Prostate gland (tissue), 2 donors: ENCODE results near the gene STK17B. TPM values are rescaled to one million over a fixed set of nuclear protein-coding genes. Genes with fewer than 3 reads are reported as not detected.
A peak's percentile ranks its signal among the peaks of the same experiment; 100 is the strongest.
"Not testable (repeated sequence)": the region's sequence is repeated elsewhere in the genome, so short reads cannot be mapped to it uniquely, and the experiment has no call there.

Experiments
- DNase-seq: peaks from one replicate; pipeline ENCODE4 v3.0.0-alpha.2; 2019; ENCODE audit warnings: low spot score
- H3K27ac ChIP-seq, 2 donors: fragments of 200-600 bp; sonication (generic); 2 replicates each; pipeline ENCODE4 v1.5.1; 2017 to 2019
- H3K27me3 ChIP-seq: fragments of 200-600 bp; sonication (generic); replicated peaks from 2 replicates; pipeline ENCODE4 v1.5.1; 2019; ENCODE audit not compliant: insufficient read depth
- H3K36me3 ChIP-seq, 2 donors: fragments of 200-600 bp; sonication (generic); 1 replicate in 1 of 2; 2 replicates in 1 of 2; pipeline versions ENCODE4 v1.5.1 to v1.8.1; 2017 to 2019
- H3K4me1 ChIP-seq: fragments of 200-600 bp; sonication (generic); replicated peaks from 2 replicates; pipeline ENCODE4 v1.5.1; 2019
- H3K4me3 ChIP-seq, 2 donors: fragments of 200-600 bp; sonication (generic); 2 replicates each; pipeline ENCODE4 v1.5.1; 2017 to 2019
- H3K9me3 ChIP-seq: fragments of 200-600 bp; sonication (generic); 2 replicates; pipeline ENCODE4 v1.5.1; 2017
- CTCF ChIP-seq, 4 experiments: fragments of 200-600 bp in 2 of 4; fragments of 450-650 bp in 2 of 4; sonication (generic) in 2 of 4; IDR thresholded peaks; 1 replicate in 3 of 4; 2 replicates in 1 of 4; pipeline ENCODE4 v1.5.1; 2016 to 2019; ENCODE audit warnings: antibody characterized with exemption in 4 of 4, mild to moderate bottlenecking in 2 of 4, moderate library complexity in 2 of 4
- POLR2A ChIP-seq: fragments of 450-650 bp; IDR thresholded peaks from one replicate; pipeline ENCODE4 v1.6.1; 2016; ENCODE audit warnings: antibody characterized with exemption, mild to moderate bottlenecking
- POLR2AphosphoS5 ChIP-seq: sonication (generic); formaldehyde crosslinking; IDR thresholded peaks from one replicate; pipeline ENCODE4 v1.6.1; 2017; ENCODE audit warnings: antibody characterized with exemption
- WGBS: methylation state at CpG from one replicate; pipeline ENCODE4 v1.1.5; 2018; 5-methylcytosine and 5-hydroxymethylcytosine counted together
- intact Hi-C: fragments of 100-400 bp; cut with DNase I; formaldehyde crosslinking; loops from one replicate; pipeline ENCODE4 v1.14.2; 2022
- total RNA-seq, 2 donors: library from RNA; depleted of rRNA; stranded (reverse); fragments of >200 nt; gene quantifications; one replicate each; pipeline ENCODE4 v1.1.0, GENCODE V29; 2016

Gene STK17B
- total RNA-seq, 2 donors from 2014 or later, result 24.6 to 25.0 TPM

GRCh38 chr2:196101325-196101991, 69.9 kb downstream of the STK17B start:
- WGBS, result 59% methylated on average over 6 of the region's 6 CpGs
- Histone ChIP-seq H3K27ac (no peak overlapping the region), H3K27me3 (no peaks in the 10 kb centered on the region), H3K4me3 (no peak overlapping the region), H3K9me3 (no peaks in the 10 kb centered on the region), H3K4me1 (no peaks in the 10 kb centered on the region), H3K36me3 (no peaks in the 10 kb centered on the region)
- intact Hi-C loops, result no loop called here
- TF ChIP-seq POLR2AphosphoS5, result no peak
- no peak for TF ChIP-seq POLR2A
- DNase-seq, result no peak

GRCh38 chr2:196099916-196100315, 71.5 kb downstream of the STK17B start:
- Histone ChIP-seq H3K27ac (no peak overlapping the region), H3K9me3 (no peaks in the 10 kb centered on the region), H3K4me3 (no peak overlapping the region), H3K4me1 (no peaks in the 10 kb centered on the region), H3K36me3 (no peaks in the 10 kb centered on the region), H3K27me3 (no peaks in the 10 kb centered on the region)
- WGBS, result 89% methylated on average over 3 of the region's 3 CpGs
- no peak for DNase-seq
- intact Hi-C loops, result no loop called here
- TF ChIP-seq CTCF (IDR thresholded peaks at IDR 0.05) (no peak), POLR2A (no peak), POLR2AphosphoS5 (no peak)

GRCh38 chr2:196097864-196098660, 73.3 kb downstream of the STK17B start:
- 86% methylated on average over 6 of the region's 6 CpGs for WGBS
- TF ChIP-seq POLR2AphosphoS5, result no peak
- TF ChIP-seq POLR2A, result no peak
- no peak for TF ChIP-seq CTCF (IDR thresholded peaks at IDR 0.05)
- intact Hi-C loops, result no loop called here
- no peak for DNase-seq
- H3K4me1 ChIP-seq, result no peaks in the 10 kb centered on the region
- H3K4me3 ChIP-seq, result no peak overlapping the region
- H3K36me3 ChIP-seq, result no peaks in the 10 kb centered on the region
- no peak overlapping the region for H3K27ac ChIP-seq
- no peaks in the 10 kb centered on the region for H3K27me3 ChIP-seq
- H3K9me3 ChIP-seq, result no peaks in the 10 kb centered on the region

- Histone ChIP-seq H3K27me3 (no peaks in the 10 kb centered on the region), H3K36me3 (no peaks in the 10 kb centered on the region), H3K4me1 (no peaks in the 10 kb centered on the region), H3K27ac (peak overlapping the region in 1 of 2 donors; percentile 21), H3K4me3 (no peak overlapping the region), H3K9me3 (no peaks in the 10 kb centered on the region)
- DNase-seq, result no peak
- TF ChIP-seq POLR2AphosphoS5, result no peak
- TF ChIP-seq CTCF (IDR thresholded peaks at IDR 0.05), result no peak
- TF ChIP-seq POLR2A, result no peak
- intact Hi-C loops, result no loop called here
- 56% methylated on average over 5 of the region's 5 CpGs for WGBS
Observed at GRCh38 chr2:196096982-196097745, 74.2 kb downstream of the STK17B start.

GRCh38 chr2:196096264-196096663, 75.1 kb downstream of the STK17B start:
- peak; percentile 51 for TF ChIP-seq POLR2AphosphoS5
- TF ChIP-seq CTCF (IDR thresholded peaks at IDR 0.05), result no peak
- Histone ChIP-seq H3K4me3 (no peak overlapping the region), H3K27me3 (no peaks in the 10 kb centered on the region), H3K27ac (peak overlapping the region in 1 of 2 donors; percentile 21), H3K9me3 (no peaks in the 10 kb centered on the region), H3K4me1 (no peaks in the 10 kb centered on the region), H3K36me3 (no peaks in the 10 kb centered on the region)
- intact Hi-C loops, result no loop called here
- WGBS, result 48% methylated on average over 4 of the region's 4 CpGs
- DNase-seq, result no peak

GRCh38 chr2:196089448-196089847, 81.9 kb downstream of the STK17B start:
- intact Hi-C loops, H3K36me3 ChIP-seq, H3K4me3 ChIP-seq, H3K27me3 ChIP-seq, H3K4me1 ChIP-seq, H3K27ac ChIP-seq, DNase-seq, H3K9me3 ChIP-seq: not testable (repeated sequence)
- 76% methylated on average over 5 of the region's 5 CpGs for WGBS
